ENCODE measurements around the gene ADAMTS9. TPM values are rescaled to one million over a fixed set of nuclear protein-coding genes. Genes with fewer than 3 reads are reported as not detected.

Gene ADAMTS9
- total and polyA plus RNA-seq, 2 donors (not counting 1 experiment from before 2014, with no cell fraction given), result not detected

- H3K36me3 ChIP-seq (replicated peaks in 1 of 2; ENCODE audit: control extremely low read depth in 1 of 2, control insufficient read depth in 1 of 2, extremely low read depth in 1 of 2, insufficient read depth in 2 of 2, low read length in 1 of 2), result no peaks in the 10 kb centered on the region
- DNase-seq (no peak), ATAC-seq (ENCODE audit: low read depth) (no peak)
- no peak overlapping the region for H2AFZ ChIP-seq (ENCODE audit: insufficient read depth, low read depth, low read length, poor library complexity, severe bottlenecking)
- no peaks in the 10 kb centered on the region for H3K27me3 Mint-ChIP-seq
- H3K4me3 ChIP-seq (ENCODE audit: control extremely low read depth in 1 of 5, extremely low read depth in 1 of 5, insufficient read depth in 1 of 5, low read depth in 2 of 5, low read length in 4 of 5), result no peak overlapping the region
- TF ChIP-seq CTCF (IDR thresholded peaks at IDR 0.05) (no peak), EZH2 (IDR thresholded peaks at IDR 0.05; ENCODE audit: borderline replicate concordance, insufficient read depth, low read depth, low read length, poor library complexity, severe bottlenecking) (no peak)
- H3K9me3 Mint-ChIP-seq (ENCODE audit: insufficient read depth), result no peaks in the 10 kb centered on the region
- intact Hi-C loops (cut with micrococcal nuclease), result no loop called here
- no peaks in the 10 kb centered on the region for H3K27me3 ChIP-seq (replicated peaks in 1 of 4; ENCODE audit: control extremely low read depth in 1 of 4, control insufficient read depth in 3 of 4, insufficient read depth in 4 of 4, low read length in 3 of 4)
- H3K9ac ChIP-seq (ENCODE audit: low read length), result no peak overlapping the region
- H3K9me3 ChIP-seq (ENCODE audit: control extremely low read depth in 1 of 3, control insufficient read depth in 2 of 3, insufficient read depth in 1 of 3, low read length in 2 of 3), result no peaks in the 10 kb centered on the region
- POLR2A ChIA-PET, result no interaction called here
- H3K4me2 ChIP-seq (replicated peaks; ENCODE audit: low read depth, low read length, poor library complexity, severe bottlenecking), result no peak overlapping the region
- no peak overlapping the region for H3K27ac Mint-ChIP-seq
- no peaks in the 10 kb centered on the region for H3K79me2 ChIP-seq (ENCODE audit: control insufficient read depth, insufficient read depth, low read length)
- no peaks in the 10 kb centered on the region for H3K4me1 ChIP-seq (ENCODE audit: control insufficient read depth in 2 of 2, insufficient read depth in 2 of 2, low read length in 2 of 2)
- WGBS (ENCODE audit: insufficient coverage), result no CpG with 5 or more reads among the region's 2 CpGs
- no peaks in the 10 kb centered on the region for H3K4me1 Mint-ChIP-seq
- CTCF ChIA-PET, result no interaction called here
- no peaks in the 10 kb centered on the region for H4K20me1 ChIP-seq (ENCODE audit: control insufficient read depth, insufficient read depth, low read length, poor library complexity, severe bottlenecking)
- no peak overlapping the region for H3K4me3 Mint-ChIP-seq
- H3K27ac ChIP-seq (ENCODE audit: low read length in 2 of 2), result no peak overlapping the region
Measured at GRCh38 chr3:64599651-64600050, 88.1 kb downstream of the ADAMTS9 start.

DNA sequence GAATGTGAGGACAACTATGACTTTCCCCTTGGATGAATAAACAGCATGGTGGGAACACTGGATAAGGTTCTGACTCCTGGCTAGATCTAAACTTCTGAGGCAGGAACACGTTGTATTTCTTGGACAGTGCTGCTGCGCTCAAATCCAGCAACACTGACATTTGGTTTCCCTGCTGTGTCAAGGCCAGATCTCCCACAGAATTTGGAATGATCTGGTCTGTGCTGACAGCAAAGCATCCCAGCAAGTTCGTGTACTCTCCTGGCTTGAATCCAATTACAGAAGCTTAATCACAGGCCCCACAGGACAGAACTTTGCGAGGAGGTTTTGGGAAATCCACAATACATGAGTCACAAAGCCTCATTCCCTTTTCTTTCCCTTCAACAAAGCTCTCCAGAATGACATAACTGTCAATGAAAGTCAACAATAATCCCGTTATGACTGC lies 92.5 kb downstream of the ADAMTS9 start:
- no peak overlapping the region for H3K4me3 ChIP-seq (ENCODE audit: control extremely low read depth in 1 of 5, extremely low read depth in 1 of 5, insufficient read depth in 1 of 5, low read depth in 2 of 5, low read length in 4 of 5)
- Mint-ChIP-seq H3K9me3 (ENCODE audit: insufficient read depth) (no peaks in the 10 kb centered on the region), H3K27me3 (no peaks in the 10 kb centered on the region), H3K27ac (no peak overlapping the region), H3K4me1 (no peaks in the 10 kb centered on the region), H3K4me3 (no peak overlapping the region)
- no peaks in the 10 kb centered on the region for H3K9me3 ChIP-seq (ENCODE audit: control extremely low read depth in 1 of 3, control insufficient read depth in 2 of 3, insufficient read depth in 1 of 3, low read length in 2 of 3)
- ChIA-PET CTCF (no interaction called here), POLR2A (no interaction called here)
- intact Hi-C loops (cut with micrococcal nuclease), result no loop called here
- no peak overlapping the region for H3K9ac ChIP-seq (ENCODE audit: low read length)
- no peak overlapping the region for H2AFZ ChIP-seq (ENCODE audit: insufficient read depth, low read depth, low read length, poor library complexity, severe bottlenecking)
- H3K79me2 ChIP-seq (ENCODE audit: control insufficient read depth, insufficient read depth, low read length), result no peaks in the 10 kb centered on the region
- no peak for DNase-seq
- no peak for TF ChIP-seq EZH2 (IDR thresholded peaks at IDR 0.05; ENCODE audit: borderline replicate concordance, insufficient read depth, low read depth, low read length, poor library complexity, severe bottlenecking)
- no peak for TF ChIP-seq CTCF (IDR thresholded peaks at IDR 0.05)
- no peaks in the 10 kb centered on the region for H3K36me3 ChIP-seq (replicated peaks in 1 of 2; ENCODE audit: control extremely low read depth in 1 of 2, control insufficient read depth in 1 of 2, extremely low read depth in 1 of 2, insufficient read depth in 2 of 2, low read length in 1 of 2)
- no peaks in the 10 kb centered on the region for H3K4me1 ChIP-seq (ENCODE audit: control insufficient read depth in 2 of 2, insufficient read depth in 2 of 2, low read length in 2 of 2)
- H3K4me2 ChIP-seq (replicated peaks; ENCODE audit: low read depth, low read length, poor library complexity, severe bottlenecking), result no peak overlapping the region
- H4K20me1 ChIP-seq (ENCODE audit: control insufficient read depth, insufficient read depth, low read length, poor library complexity, severe bottlenecking), result no peaks in the 10 kb centered on the region
- no peak for ATAC-seq (ENCODE audit: low read depth)
- H3K27me3 ChIP-seq (replicated peaks in 1 of 4; ENCODE audit: control extremely low read depth in 1 of 4, control insufficient read depth in 3 of 4, insufficient read depth in 4 of 4, low read length in 3 of 4), result no peaks in the 10 kb centered on the region
- H3K27ac ChIP-seq (ENCODE audit: low read length in 2 of 2), result no peak overlapping the region
- 85% methylated on average over 4 of the region's 5 CpGs for WGBS (ENCODE audit: insufficient coverage)

Data from B cell (primary cell).